GM18517 (cell line): ENCODE measurements around the gene GPATCH2L.

Experiments used
- ATAC-seq: cut with Tn5 transposase; IDR thresholded peaks from one replicate; pipeline ENCODE4 v1.9.1; 2021; ENCODE audit warnings: mild to moderate bottlenecking, moderate library complexity; ENCODE audit not compliant: unreplicated experiment

Gene GPATCH2L

GRCh38 chr14:76195003-76195402, 43.3 kb downstream of the GPATCH2L start:
- ATAC-seq: no peak

GRCh38 chr14:76196980-76197695, 45.4 kb downstream of the GPATCH2L start:
- ATAC-seq: no peak

- ATAC-seq: no peak
Observed at GRCh38 chr14:76201162-76201561, 49.4 kb downstream of the GPATCH2L start.

- peak; percentile 69 for ATAC-seq
Observed at GRCh38 chr14:76203086-76204001, 51.6 kb downstream of the GPATCH2L start.

- no peak for ATAC-seq
Observed at GRCh38 chr14:76204461-76205230, 52.9 kb downstream of the GPATCH2L start.

GRCh38 chr14:76205708-76206107, 54.0 kb downstream of the GPATCH2L start:
- no peak for ATAC-seq

GRCh38 chr14:76208340-76208739, 56.6 kb downstream of the GPATCH2L start:
- no peak for ATAC-seq

GRCh38 chr14:76212242-76212641, 60.5 kb downstream of the GPATCH2L start:
- no peak for ATAC-seq

- no peak for ATAC-seq
Observed at GRCh38 chr14:76217179-76217578, 65.5 kb downstream of the GPATCH2L start.

- no peak for ATAC-seq
Observed at GRCh38 chr14:76218662-76219061, 66.9 kb downstream of the GPATCH2L start.

- ATAC-seq: no peak
Observed at GRCh38 chr14:76219873-76220272, 68.2 kb downstream of the GPATCH2L start.

GRCh38 chr14:76227450-76228050, 75.8 kb downstream of the GPATCH2L start:
- ATAC-seq: no peak

GRCh38 chr14:76228138-76228537, 76.4 kb downstream of the GPATCH2L start:
- no peak for ATAC-seq

GRCh38 chr14:76232800-76233199, 81.1 kb downstream of the GPATCH2L start:
- ATAC-seq: no peak

- ATAC-seq: no peak
Observed at GRCh38 chr14:76235628-76236027, 83.9 kb downstream of the GPATCH2L start.

GRCh38 chr14:76236172-76237130, 84.7 kb downstream of the GPATCH2L start:
- ATAC-seq: no peak

GRCh38 chr14:76237349-76237990, 85.7 kb downstream of the GPATCH2L start:
- no peak for ATAC-seq

GRCh38 chr14:76245097-76245496, 93.4 kb downstream of the GPATCH2L start:
- no peak for ATAC-seq

- no peak for ATAC-seq
Observed at GRCh38 chr14:76250302-76250701, 98.6 kb downstream of the GPATCH2L start.
